BE2C (cell line): ENCODE results near the gene CSF1R.

ENCODE experiments used
- DNase-seq: peaks from one replicate; pipeline ENCODE4 v3.0.0-alpha.2; 2020
- H3K27me3 ChIP-seq: fragments of 250-450 bp; sonication (Bioruptor Pico); 2 replicates; pipeline ENCODE4 v1.5.1; 2020; ENCODE audit warnings: mild to moderate bottlenecking
- H3K36me3 ChIP-seq: fragments of 250-450 bp; sonication (Bioruptor Pico); 2 replicates; pipeline ENCODE4 v1.5.1; 2020; ENCODE audit warnings: mild to moderate bottlenecking
- H3K4me1 ChIP-seq: fragments of 250-450 bp; sonication (Bioruptor Pico); 2 replicates; pipeline ENCODE4 v1.5.1; 2020
- H3K4me3 ChIP-seq: 2 replicates; pipeline ENCODE4 v1.5.1; 2011; ENCODE audit warnings: low read depth, low read length
- H3K9me3 ChIP-seq: fragments of 250-450 bp; sonication (Bioruptor Pico); 2 replicates; pipeline ENCODE4 v1.5.1; 2020
- CTCF ChIP-seq: IDR thresholded peaks from 2 replicates; pipeline ENCODE4 v1.5.1; 2012; ENCODE audit warnings: mild to moderate bottlenecking, low read depth, low read length

Gene CSF1R

GRCh38 chr5:150057996-150058395, 28.4 kb downstream of the CSF1R start:
- Histone ChIP-seq H3K4me3 (no peak overlapping the region), H3K36me3 (peaks cover 16% of the 10 kb centered on the region), H3K9me3 (no peaks in the 10 kb centered on the region), H3K27me3 (no peaks in the 10 kb centered on the region), H3K4me1 (no peaks in the 10 kb centered on the region)
- no peak for TF ChIP-seq CTCF
- DNase-seq, result no peak

GRCh38 chr5:150057511-150057910, 28.8 kb downstream of the CSF1R start:
- Histone ChIP-seq H3K36me3 (peaks cover 21% of the 10 kb centered on the region), H3K27me3 (no peaks in the 10 kb centered on the region), H3K4me1 (no peaks in the 10 kb centered on the region), H3K9me3 (no peaks in the 10 kb centered on the region), H3K4me3 (no peak overlapping the region)
- no peak for TF ChIP-seq CTCF
- DNase-seq, result no peak

- no peak for TF ChIP-seq CTCF
- H3K4me1 ChIP-seq, result no peaks in the 10 kb centered on the region
- no peak overlapping the region for H3K4me3 ChIP-seq
- H3K9me3 ChIP-seq, result no peaks in the 10 kb centered on the region
- H3K36me3 ChIP-seq, result peaks cover 25% of the 10 kb centered on the region
- no peaks in the 10 kb centered on the region for H3K27me3 ChIP-seq
- no peak for DNase-seq
Observed at GRCh38 chr5:150057052-150057451, 29.3 kb downstream of the CSF1R start.

- DNase-seq, result no peak
- no peaks in the 10 kb centered on the region for H3K4me1 ChIP-seq
- no peak for TF ChIP-seq CTCF
- H3K9me3 ChIP-seq, result no peaks in the 10 kb centered on the region
- peaks cover 35% of the 10 kb centered on the region for H3K36me3 ChIP-seq
- H3K4me3 ChIP-seq, result no peak overlapping the region
- H3K27me3 ChIP-seq, result no peaks in the 10 kb centered on the region
Observed at GRCh38 chr5:150056075-150056443, 30.3 kb downstream of the CSF1R start.

GRCh38 chr5:150055326-150056074, 30.9 kb downstream of the CSF1R start:
- Histone ChIP-seq H3K27me3 (no peaks in the 10 kb centered on the region), H3K4me1 (no peaks in the 10 kb centered on the region), H3K4me3 (no peak overlapping the region), H3K9me3 (no peaks in the 10 kb centered on the region), H3K36me3 (peaks cover 41% of the 10 kb centered on the region)
- DNase-seq, result no peak
- TF ChIP-seq CTCF, result no peak

GRCh38 chr5:150054569-150054968, 31.8 kb downstream of the CSF1R start:
- Histone ChIP-seq H3K4me1 (no peaks in the 10 kb centered on the region), H3K4me3 (no peak overlapping the region), H3K9me3 (no peaks in the 10 kb centered on the region), H3K27me3 (no peaks in the 10 kb centered on the region), H3K36me3 (peaks cover 50% of the 10 kb centered on the region)
- no peak for DNase-seq
- no peak for TF ChIP-seq CTCF
